HepG2 (cell line): ENCODE results near the gene SFTPB. TPM values are rescaled to one million over a fixed set of nuclear protein-coding genes. Genes with fewer than 3 reads are reported as not detected.

Experiments used
- AKAP8 ChIP-seq: sonication (generic); formaldehyde crosslinking; IDR thresholded peaks from 2 replicates; pipeline ENCODE4 v1.5.1; 2020; ENCODE audit warnings: mild to moderate bottlenecking, missing genetic modification reagents
- ARNT ChIP-seq: fragments of 450-650 bp; IDR thresholded peaks from 2 replicates; pipeline ENCODE4 v1.6.1; 2017
- ATAD3A ChIP-seq: sonication (generic); formaldehyde crosslinking; IDR thresholded peaks from 2 replicates; pipeline ENCODE4 v1.4.0; 2020; ENCODE audit warnings: missing genetic modification reagents
- CBFB ChIP-seq: sonication (generic); formaldehyde crosslinking; IDR thresholded peaks from 2 replicates; pipeline ENCODE4 v1.4.0; 2020; ENCODE audit warnings: missing genetic modification reagents
- DPF2 ChIP-seq: sonication (generic); formaldehyde crosslinking; IDR thresholded peaks from 2 replicates; pipeline ENCODE4 v1.4.0; 2020; ENCODE audit warnings: mild to moderate bottlenecking, low read depth, missing genetic modification reagents, borderline replicate concordance
- DR1 ChIP-seq: sonication (generic); formaldehyde crosslinking; IDR thresholded peaks from 2 replicates; pipeline ENCODE4 v1.8.0; 2021; ENCODE audit warnings: mild to moderate bottlenecking, missing genetic modification reagents, inconsistent platforms
- GLI4 ChIP-seq: sonication (generic); formaldehyde crosslinking; IDR thresholded peaks from 2 replicates; pipeline ENCODE4 v1.5.1; 2020; ENCODE audit warnings: missing genetic modification reagents, mild to moderate bottlenecking, moderate library complexity, borderline replicate concordance
- KDM5B ChIP-seq: sonication (generic); formaldehyde crosslinking; IDR thresholded peaks from 2 replicates; pipeline ENCODE4 v1.4.0; 2020; ENCODE audit warnings: missing genetic modification reagents, mild to moderate bottlenecking, borderline replicate concordance
- KLF11 ChIP-seq: IDR thresholded peaks from 2 replicates; pipeline ENCODE4 v1.6.1; 2016; ENCODE audit warnings: missing compliant biosample characterization
- MBNL3 ChIP-seq: fragments of 250-450 bp; sonication (Bioruptor Pico); conservative IDR thresholded peaks from 2 replicates; pipeline ENCODE4 v1.8.0; 2022; ENCODE audit warnings: mild to moderate bottlenecking, inconsistent platforms
- NFE2L1 ChIP-seq: sonication (generic); formaldehyde crosslinking; IDR thresholded peaks from 2 replicates; pipeline ENCODE4 v1.4.0; 2020; ENCODE audit warnings: missing genetic modification reagents, mild to moderate bottlenecking, borderline replicate concordance
- NFKB2 ChIP-seq: sonication (generic); formaldehyde crosslinking; IDR thresholded peaks from 2 replicates; pipeline ENCODE4 v1.4.0; 2020; ENCODE audit warnings: missing genetic modification reagents, borderline replicate concordance
- NPAS2 ChIP-seq: sonication (generic); formaldehyde crosslinking; IDR thresholded peaks from 2 replicates; pipeline ENCODE4 v1.8.0; 2022; ENCODE audit warnings: mild to moderate bottlenecking, missing genetic modification reagents, borderline replicate concordance
- SETDB1 ChIP-seq: sonication (generic); formaldehyde crosslinking; IDR thresholded peaks from 2 replicates; pipeline ENCODE4 v1.5.1; 2020; ENCODE audit warnings: missing genetic modification reagents, mild to moderate bottlenecking, borderline replicate concordance
- SMARCE1 ChIP-seq: fragments of 450-650 bp; IDR thresholded peaks from 2 replicates; pipeline ENCODE4 v1.6.1; 2017; ENCODE audit warnings: borderline replicate concordance
- SUZ12 ChIP-seq: fragments of 150-350 bp; IDR thresholded peaks from 2 replicates; pipeline ENCODE4 v1.6.1; 2014; ENCODE audit warnings: low read depth, low read length
- THRA ChIP-seq: sonication (generic); formaldehyde crosslinking; IDR thresholded peaks from 2 replicates; pipeline ENCODE4 v1.4.0; 2020; ENCODE audit warnings: missing genetic modification reagents, borderline replicate concordance
- THYN1 ChIP-seq: sonication (generic); formaldehyde crosslinking; IDR thresholded peaks from 2 replicates; pipeline ENCODE4 v1.8.1; 2023; ENCODE audit warnings: low read depth, mild to moderate bottlenecking, moderate library complexity, missing genetic modification reagents, borderline replicate concordance
- TRAFD1 ChIP-seq: sonication (generic); formaldehyde crosslinking; IDR thresholded peaks from 2 replicates; pipeline ENCODE4 v1.5.1; 2020; ENCODE audit warnings: missing genetic modification reagents, mild to moderate bottlenecking, borderline replicate concordance
- ZBTB20 ChIP-seq: sonication (generic); formaldehyde crosslinking; IDR thresholded peaks from 2 replicates; pipeline ENCODE4 v1.8.1; 2023; ENCODE audit warnings: missing genetic modification reagents, low read depth, mild to moderate bottlenecking, borderline replicate concordance
- ZKSCAN5 ChIP-seq: sonication (generic); formaldehyde crosslinking; IDR thresholded peaks from 2 replicates; pipeline ENCODE4 v1.5.1; 2020; ENCODE audit warnings: mild to moderate bottlenecking, missing genetic modification reagents
- ZNF282 ChIP-seq: fragments of 450-650 bp; IDR thresholded peaks from 2 replicates; pipeline ENCODE4 v1.6.1; 2018; ENCODE audit not compliant: partially characterized antibody
- ZNF674 ChIP-seq: sonication (generic); formaldehyde crosslinking; IDR thresholded peaks from 2 replicates; pipeline ENCODE4 v1.5.0; 2020; ENCODE audit warnings: low read depth, mild to moderate bottlenecking, missing genetic modification reagents
- ZNF747 ChIP-seq: sonication (generic); formaldehyde crosslinking; IDR thresholded peaks from 2 replicates; pipeline ENCODE4 v1.8.1; 2023; ENCODE audit warnings: missing genetic modification reagents, mild to moderate bottlenecking, borderline replicate concordance
- ZNF761 ChIP-seq: sonication (generic); formaldehyde crosslinking; conservative IDR thresholded peaks from 2 replicates; pipeline ENCODE4 v1.4.0; 2020; ENCODE audit warnings: mild to moderate bottlenecking, missing genetic modification reagents
- ZNF883 ChIP-seq: sonication (generic); formaldehyde crosslinking; IDR thresholded peaks from 2 replicates; pipeline ENCODE4 v1.5.1; 2020; ENCODE audit warnings: mild to moderate bottlenecking, missing genetic modification reagents; ENCODE audit errors: not compliant biosample characterization
- polyA plus RNA-seq, 8 experiments: library from polyadenylated mRNA; depleted of rRNA in 3 of 8; stranded (reverse) in 7 of 8; unstranded in 1 of 8; fragments of >200 nt; fragmentation: Illumina TruSeq in 4 of 8; extraction: Trizol in 4 of 8; gene quantifications; 2 replicates each; pipeline versions ENCODE4 v1.2.1 to v1.2.3, GENCODE V29; 2011 to 2016; ENCODE audit warnings: low read depth in 4 of 8, missing spikeins in 1 of 8, mixed read lengths in 1 of 8; ENCODE audit not compliant: insufficient read depth in 1 of 8
- total RNA-seq, 5 experiments: library from RNA; depleted of rRNA; stranded (reverse); fragments of >200 nt; fragmentation: Illumina TruSeq; extraction: Trizol; gene quantifications; 2 replicates each; pipeline ENCODE4 v1.2.3, GENCODE V29; 2016; ENCODE audit warnings: low read depth in 1 of 5
- TF ChIP-seq, protein P1 (sequence below): sonication (generic); formaldehyde crosslinking; conservative IDR thresholded peaks from 2 replicates; pipeline ENCODE4 v1.5.0; 2020; ENCODE audit warnings: missing genetic modification reagents

SFTPB gene
- total and polyA plus RNA-seq, 2 of the 13 experiments (the other 11 are each of a cell fraction or from before 2014, with no cell fraction given) = not detected

DNA sequence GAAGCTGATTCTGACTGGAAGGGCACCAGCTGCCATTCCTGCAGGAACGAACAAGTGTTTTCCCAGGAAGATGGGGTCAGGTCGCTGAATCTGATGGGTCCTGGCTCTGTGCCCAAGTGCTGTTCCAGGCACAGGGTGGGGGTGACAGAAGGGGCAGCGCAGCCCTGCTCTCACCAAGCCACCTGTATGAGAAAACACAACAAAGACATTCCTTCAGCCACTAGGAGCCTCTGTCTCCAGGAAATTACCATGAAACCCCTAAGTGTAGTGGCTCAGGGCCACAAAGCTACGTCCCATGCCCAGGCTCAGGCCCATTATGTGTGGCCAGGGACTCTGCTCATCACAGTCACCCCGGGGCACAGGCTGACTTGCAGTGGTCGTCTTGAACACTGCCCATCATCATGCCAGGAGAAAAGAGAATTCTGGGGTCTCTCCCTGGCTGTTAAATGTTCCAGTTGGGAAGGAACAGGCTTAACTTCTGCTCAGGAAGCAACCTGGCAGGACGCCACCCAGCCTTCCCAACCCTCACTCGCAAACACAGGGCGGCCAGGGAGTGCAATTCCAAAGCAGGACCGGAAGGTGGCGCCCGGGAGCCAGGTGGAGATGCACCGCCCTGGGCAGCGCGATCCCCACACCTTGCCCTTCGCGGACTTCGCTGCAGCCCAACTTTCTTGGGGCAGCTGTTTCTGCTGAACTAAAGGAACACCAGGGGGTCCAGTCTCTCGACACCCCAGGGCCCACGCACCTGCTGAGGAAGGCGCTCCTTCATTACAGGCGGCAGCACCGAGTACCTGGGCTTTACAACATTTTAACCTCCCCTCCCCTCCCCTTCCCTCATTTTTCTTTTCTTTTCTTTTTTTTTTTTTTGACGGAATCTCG, 11.0 kb upstream of the SFTPB start (continued):
- TF ChIP-seq, protein P1, sequence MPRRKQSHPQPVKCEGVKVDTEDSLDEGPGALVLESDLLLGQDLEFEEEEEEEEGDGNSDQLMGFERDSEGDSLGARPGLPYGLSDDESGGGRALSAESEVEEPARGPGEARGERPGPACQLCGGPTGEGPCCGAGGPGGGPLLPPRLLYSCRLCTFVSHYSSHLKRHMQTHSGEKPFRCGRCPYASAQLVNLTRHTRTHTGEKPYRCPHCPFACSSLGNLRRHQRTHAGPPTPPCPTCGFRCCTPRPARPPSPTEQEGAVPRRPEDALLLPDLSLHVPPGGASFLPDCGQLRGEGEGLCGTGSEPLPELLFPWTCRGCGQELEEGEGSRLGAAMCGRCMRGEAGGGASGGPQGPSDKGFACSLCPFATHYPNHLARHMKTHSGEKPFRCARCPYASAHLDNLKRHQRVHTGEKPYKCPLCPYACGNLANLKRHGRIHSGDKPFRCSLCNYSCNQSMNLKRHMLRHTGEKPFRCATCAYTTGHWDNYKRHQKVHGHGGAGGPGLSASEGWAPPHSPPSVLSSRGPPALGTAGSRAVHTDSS (CRISPR knock-in tag) = no peak
- TF ChIP-seq GLI4 (CRISPR knock-in tag) (no peak), DPF2 (no peak), AKAP8 (CRISPR knock-in tag) (no peak), KDM5B (CRISPR knock-in tag) (0 out of 2 replicates have a peak, but pooled peaks have one; percentile 27), THYN1 (CRISPR knock-in tag) (no peak), KLF11 (CRISPR knock-in tag) (no peak), ARNT (no peak), ZNF747 (CRISPR knock-in tag) (no peak), ZNF883 (CRISPR knock-in tag) (no peak), SETDB1 (CRISPR knock-in tag) (no peak), ZNF761 (CRISPR knock-in tag) (no peak), TRAFD1 (CRISPR knock-in tag) (no peak), NFKB2 (CRISPR knock-in tag) (peak; percentile 50; the same call in 1 of the 2 replicates), DR1 (CRISPR knock-in tag) (no peak), NPAS2 (CRISPR knock-in tag) (no peak), ZNF674 (CRISPR knock-in tag) (no peak), ZBTB20 (no peak), MBNL3 (no peak), NFE2L1 (CRISPR knock-in tag) (no peak), ZNF282 (no peak), SMARCE1 (no peak), SUZ12 (0 out of 2 replicates have a peak, but pooled peaks have one; percentile 5), CBFB (CRISPR knock-in tag) (no peak), THRA (CRISPR knock-in tag) (peak; percentile 57; the same call in 1 of the 2 replicates), ATAD3A (CRISPR knock-in tag) (no peak), ZKSCAN5 (CRISPR knock-in tag) (no peak)
